Activated naive CD8-positive, alpha-beta T cell treated with anti-CD3 and anti-CD28 coated beads, Interleukin-2, amount 50 U/mL, for 16 hours (primary cell): Measurements from ENCODE around the gene LPCAT1.
"Not testable (repeated sequence)": the region's sequence is repeated elsewhere in the genome, so short reads cannot be mapped to it uniquely, and the experiment has no call there.

ENCODE experiments used
- DNase-seq: peaks from one replicate; pipeline ENCODE4 v3.0.0-alpha.2; 2020; ENCODE audit warnings: low read depth, low spot score

The LPCAT1 gene

DNA sequence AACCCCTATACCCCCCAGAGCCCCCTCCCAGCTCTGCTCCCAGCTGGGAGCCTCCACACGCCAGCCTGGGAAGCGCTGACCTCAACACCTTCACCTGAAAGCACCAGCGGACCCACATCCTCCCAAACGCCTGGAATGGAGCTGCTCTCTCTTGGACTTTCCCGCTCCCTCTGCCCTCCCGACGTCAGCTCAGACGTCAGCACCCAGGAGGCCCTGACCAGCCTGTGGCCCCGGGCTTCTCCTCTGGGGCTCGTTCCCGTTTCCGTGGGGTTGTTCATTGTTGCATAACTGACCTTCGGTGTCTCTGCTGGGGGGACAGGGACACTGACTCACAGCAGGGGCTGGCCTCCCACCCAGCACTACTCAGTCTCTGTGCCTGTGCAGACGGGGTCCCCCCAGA is 43.5 kb downstream of the LPCAT1 start:
- no peak for DNase-seq

DNA sequence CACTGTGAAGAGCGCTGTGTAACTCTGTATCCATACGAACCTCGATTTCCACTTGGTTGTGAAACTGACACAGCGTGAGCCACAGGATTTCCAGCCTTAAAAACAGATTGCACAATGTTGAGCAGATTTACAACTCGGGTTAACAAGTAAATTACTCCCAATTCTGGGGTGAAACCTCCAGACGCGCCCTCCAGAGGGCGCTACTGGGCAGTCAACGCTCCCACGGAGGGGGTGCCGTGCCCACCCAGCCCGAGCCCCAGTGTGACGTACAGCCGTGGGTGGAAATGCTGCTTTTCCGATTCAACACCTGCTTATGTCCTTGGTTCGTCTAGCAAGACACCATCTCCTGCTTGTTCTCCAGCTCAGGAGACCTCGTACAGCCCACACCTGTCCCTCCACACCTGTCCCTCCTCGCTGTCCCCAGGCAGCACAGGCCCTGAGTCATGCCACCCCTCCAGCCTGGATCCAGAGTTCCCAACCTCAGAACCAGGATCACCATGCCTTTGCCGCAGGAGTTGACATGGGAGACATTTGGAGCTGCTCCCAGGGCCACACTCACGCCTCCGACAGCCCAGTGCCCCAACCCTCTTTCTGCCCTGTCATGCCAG is 44.1 kb downstream of the LPCAT1 start:
- peak; percentile 21 for DNase-seq

- DNase-seq = no peak
Measured at GRCh38 chr5:1479066-1479465, 44.7 kb downstream of the LPCAT1 start.

- DNase-seq = no peak
Measured at GRCh38 chr5:1478271-1479035, 45.3 kb downstream of the LPCAT1 start.

- DNase-seq = no peak
Measured at GRCh38 chr5:1477341-1477740, 46.4 kb downstream of the LPCAT1 start.

DNA sequence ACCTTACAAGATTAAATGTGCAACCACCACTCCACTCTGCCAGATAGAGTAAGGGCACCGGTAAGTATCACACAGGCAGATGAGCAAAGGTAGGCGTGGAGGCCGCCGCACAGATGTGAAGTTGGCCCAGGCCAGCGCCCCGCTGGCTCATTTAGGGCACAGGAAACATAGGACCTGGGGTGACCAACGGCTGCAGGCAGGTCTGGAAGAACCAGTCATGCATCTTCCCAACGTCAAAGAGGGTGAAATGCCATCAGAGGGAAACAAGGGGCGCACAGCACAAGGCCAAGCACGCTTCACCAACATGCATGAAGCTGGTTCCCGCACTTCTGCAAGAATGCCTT is 46.8 kb downstream of the LPCAT1 start:
- DNase-seq = no peak

DNA sequence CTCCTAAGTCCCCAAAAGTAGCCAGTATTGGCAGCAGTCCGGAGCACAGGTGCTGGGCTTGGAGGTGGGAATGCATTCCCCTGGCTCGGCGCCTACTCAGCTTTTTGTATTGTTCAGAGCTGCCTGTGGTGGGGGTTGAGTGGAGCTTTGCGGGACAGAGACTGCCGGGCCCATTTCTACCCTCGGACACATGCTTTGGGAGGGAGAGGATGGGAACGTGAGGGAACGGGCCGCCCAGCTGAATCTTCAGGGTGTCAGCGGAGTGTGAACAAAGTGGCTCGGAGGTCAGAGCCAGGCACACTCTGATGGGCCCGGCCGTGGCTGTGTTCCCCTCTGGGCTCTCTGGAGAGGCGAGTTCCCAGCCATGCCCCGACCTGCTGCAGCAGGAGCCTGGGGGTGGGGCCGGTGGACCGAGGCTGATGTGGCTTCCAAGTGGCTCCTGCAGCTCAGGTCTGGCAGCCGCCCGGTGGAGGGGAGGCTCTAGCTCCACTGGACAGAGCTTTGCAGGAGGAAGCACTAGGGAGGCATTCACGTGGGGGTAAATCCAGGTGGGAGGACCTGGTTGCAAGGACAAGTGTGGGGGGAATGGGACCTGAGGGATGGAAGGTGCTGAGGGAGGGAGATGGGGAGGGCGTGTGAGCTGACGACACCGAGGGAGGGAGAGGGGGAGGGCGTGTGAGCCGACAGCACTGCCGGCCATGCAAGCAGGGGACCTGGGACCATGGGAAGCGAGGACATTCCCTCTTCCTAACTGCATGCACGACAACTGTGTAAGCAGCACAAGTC is 47.4 kb downstream of the LPCAT1 start:
- DNase-seq = no peak

DNA sequence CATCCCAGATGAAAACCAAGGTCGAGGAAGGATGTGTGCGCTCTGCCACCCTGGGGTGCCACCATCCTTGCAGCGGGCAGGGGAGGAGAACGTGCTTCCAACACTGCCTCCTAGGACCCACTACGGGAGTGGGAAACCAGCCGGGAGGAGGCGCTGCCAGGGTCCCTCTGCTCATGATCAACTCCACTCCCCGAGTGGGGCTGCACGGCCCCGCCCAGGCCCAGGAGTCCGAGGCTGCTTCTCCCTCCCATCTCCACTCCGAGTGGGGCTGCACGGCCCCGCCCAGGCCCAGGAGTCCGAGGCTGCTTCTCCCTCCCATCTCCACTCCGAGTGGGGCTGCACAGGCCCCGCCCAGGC is 48.2 kb downstream of the LPCAT1 start:
- DNase-seq = not testable (repeated sequence)

- no peak for DNase-seq
Measured at GRCh38 chr5:1474866-1475543, 48.8 kb downstream of the LPCAT1 start.

DNA sequence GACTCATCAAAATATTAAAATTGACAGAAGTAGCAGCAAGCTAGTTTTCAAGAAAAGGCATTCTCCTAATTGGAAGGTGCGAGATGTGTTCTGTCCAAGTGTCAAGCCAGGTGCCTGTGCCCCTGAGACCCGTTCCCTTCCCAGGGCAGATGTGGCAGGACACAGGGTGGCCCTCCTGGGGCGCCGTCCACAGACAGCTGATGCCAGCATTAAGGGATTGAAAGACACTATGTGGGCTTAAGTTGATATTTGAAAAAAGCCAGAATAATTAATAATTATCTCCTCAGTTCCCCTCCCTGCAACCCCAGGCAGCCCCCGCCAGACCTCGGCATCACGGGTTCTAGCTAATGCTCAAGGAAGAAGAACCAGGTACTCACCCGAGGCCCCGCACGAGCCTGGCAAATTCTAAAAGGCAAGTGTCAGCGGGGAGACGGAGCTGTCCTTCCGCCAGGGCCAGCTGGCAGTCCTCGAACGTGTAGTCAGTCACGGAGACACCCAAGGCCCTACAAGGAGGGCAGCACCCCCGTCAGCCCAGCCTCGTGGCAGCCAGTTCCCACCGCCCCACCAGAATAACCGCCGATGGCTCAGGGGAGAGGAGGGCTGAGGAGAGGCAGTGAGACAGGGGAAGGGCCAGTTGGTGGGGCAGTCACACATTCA is 49.4 kb downstream of the LPCAT1 start:
- no peak for DNase-seq

- no peak for DNase-seq
Measured at GRCh38 chr5:1473746-1474145, 50.0 kb downstream of the LPCAT1 start.

DNA sequence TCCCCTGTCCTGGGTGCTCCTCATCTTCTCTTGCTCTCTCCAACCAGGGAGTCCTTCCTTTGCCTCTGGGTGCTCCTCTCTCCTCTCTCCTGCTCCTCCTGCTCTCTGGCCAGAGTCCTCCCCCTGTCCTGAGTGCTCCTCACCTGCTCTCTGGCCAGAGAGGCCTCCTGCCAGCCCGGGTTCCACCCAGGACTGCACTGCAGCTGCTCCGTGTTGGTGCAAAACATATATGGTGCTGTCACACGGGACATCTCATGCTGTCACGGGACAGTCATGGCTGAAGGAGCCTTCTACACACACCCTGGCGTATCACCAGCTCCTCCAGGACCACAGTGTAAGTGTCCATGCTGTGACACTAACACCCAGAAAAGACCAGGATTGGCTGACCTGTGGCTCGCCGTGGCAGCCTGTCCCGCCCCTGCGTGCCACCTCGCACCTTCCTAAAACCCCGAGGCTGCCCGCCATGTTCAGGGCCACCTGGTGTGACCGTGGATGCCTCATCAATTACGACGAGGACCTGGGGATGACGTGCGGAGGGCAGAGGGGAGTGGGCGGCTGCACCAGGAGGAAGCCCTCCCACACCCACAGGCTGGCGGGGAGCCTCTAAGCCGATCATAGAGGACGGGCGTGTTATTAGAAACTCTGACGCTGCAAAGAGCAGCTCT is 50.7 kb downstream of the LPCAT1 start:
- DNase-seq = no peak

GRCh38 chr5:1471997-1472963 is 51.5 kb downstream of the LPCAT1 start:
- no peak for DNase-seq

DNA sequence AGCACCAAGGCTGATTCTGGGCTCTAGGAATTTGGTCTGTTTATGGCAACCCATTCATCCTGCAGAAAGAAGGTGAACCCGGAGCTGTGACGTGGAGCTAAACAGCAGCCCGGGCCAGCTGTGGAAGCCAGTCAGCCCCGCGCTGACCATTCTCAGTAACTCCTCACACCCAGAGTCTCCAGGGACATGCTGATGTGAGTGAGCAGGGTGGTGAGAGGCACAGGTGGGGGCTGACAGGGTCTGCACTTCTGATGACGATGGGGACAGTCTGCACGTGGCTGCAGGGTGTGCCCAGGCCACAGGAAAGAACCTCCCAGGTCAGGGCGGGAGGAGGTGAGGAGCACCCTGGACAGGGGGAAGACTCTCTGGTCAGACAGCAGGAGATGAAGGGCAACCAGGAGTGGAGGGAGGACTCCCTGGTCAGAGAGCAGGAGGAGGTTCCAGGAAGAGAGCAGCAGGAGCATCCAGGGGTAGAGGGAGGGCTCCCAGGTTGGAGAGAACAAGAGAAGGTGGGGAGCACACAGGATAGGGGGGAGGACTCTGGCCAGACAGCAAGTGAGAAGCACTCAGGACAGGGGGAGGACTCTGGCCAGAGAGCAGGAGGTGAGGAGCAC is 52.4 kb downstream of the LPCAT1 start:
- DNase-seq = no peak

DNA sequence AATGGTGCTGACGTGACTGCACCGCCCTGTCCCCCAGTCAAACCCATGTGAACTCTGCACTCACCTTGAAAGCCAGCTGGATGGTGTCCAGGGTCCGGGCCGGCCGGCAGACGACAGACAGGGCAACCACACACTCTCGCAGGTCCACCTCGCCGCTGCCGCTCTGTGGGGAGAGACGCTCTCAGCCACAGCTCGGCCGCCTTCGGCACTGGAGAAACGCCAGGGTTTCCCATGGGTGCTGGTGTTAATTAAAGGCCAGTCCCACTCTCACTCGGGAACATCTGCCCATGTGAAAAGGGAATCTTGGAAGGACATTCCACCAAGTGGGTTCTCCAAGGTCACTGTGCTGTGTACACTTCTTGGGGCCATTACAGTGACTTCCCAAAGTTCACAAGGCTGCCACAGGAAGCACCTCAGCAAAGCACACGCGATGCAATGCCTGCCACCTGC is 53.0 kb downstream of the LPCAT1 start:
- DNase-seq = no peak

- no peak for DNase-seq
Measured at GRCh38 chr5:1468629-1469527, 54.9 kb downstream of the LPCAT1 start.

DNA sequence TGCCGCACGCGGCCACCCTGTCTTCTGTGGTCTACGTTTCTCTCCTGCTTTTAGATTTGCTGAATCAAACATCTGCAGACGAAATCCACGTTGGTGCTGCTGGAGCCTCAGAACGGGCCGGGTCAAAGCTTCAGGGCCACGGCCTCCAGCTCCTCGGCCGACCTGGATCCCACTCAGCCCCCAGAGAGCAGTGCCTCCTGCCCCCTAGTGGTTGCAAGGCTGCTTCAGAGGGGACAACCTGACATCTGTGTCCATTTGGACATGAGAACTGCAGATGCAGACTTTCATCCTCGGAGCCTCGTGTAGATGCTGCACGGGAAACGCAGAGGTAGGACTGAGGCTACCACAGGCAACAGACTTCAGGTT is 55.5 kb downstream of the LPCAT1 start:
- DNase-seq = no peak
